Aorta (tissue), 5 donors: ENCODE results near the gene PEX14. TPM values are rescaled to one million over a fixed set of nuclear protein-coding genes. Genes with fewer than 3 reads are reported as not detected.

Experiments
- ATAC-seq: fragments of 200-7000 bp; cut with Tn5 transposase; one replicate; pipeline ENCODE4 v1.9.1; 2022; ENCODE audit warnings: moderate library complexity; ENCODE audit not compliant: low FRiP score
- DNase-seq, 2 donors: peaks; one replicate each; pipeline ENCODE4 v3.0.0-alpha.2; 2020
- H3K27ac ChIP-seq, 2 donors: one replicate each; pipeline ENCODE4 v1.5.1; 2013; ENCODE audit warnings: low read length in 2 of 2, mild to moderate bottlenecking in 2 of 2, moderate library complexity in 2 of 2, control low read depth in 1 of 2, inconsistent platforms in 1 of 2, low read depth in 1 of 2
- H3K27me3 ChIP-seq, 2 donors: one replicate each; pipeline ENCODE4 v1.6.1; 2013; ENCODE audit warnings: control low read depth in 1 of 2, low read length in 1 of 2, mild to moderate bottlenecking in 1 of 2, moderate library complexity in 1 of 2; ENCODE audit not compliant: insufficient read depth in 2 of 2, control insufficient read depth in 1 of 2
- H3K36me3 ChIP-seq, 2 donors: one replicate each; pipeline ENCODE4 v1.6.1; 2013; ENCODE audit warnings: control low read depth in 1 of 2, low read length in 1 of 2, mild to moderate bottlenecking in 1 of 2; ENCODE audit not compliant: insufficient read depth in 2 of 2, control insufficient read depth in 1 of 2
- H3K4me1 ChIP-seq, 2 donors: one replicate each; pipeline ENCODE4 v1.6.1; 2013; ENCODE audit warnings: low read length in 2 of 2, control low read depth in 1 of 2, mild to moderate bottlenecking in 1 of 2, moderate library complexity in 1 of 2; ENCODE audit not compliant: insufficient read depth in 2 of 2, control insufficient read depth in 1 of 2
- H3K4me3 ChIP-seq, 2 donors: one replicate each; pipeline ENCODE4 v1.5.1; 2013; ENCODE audit warnings: low read length in 2 of 2, control low read depth in 1 of 2, mild to moderate bottlenecking in 1 of 2
- H3K9me3 ChIP-seq: one replicate; pipeline ENCODE4 v1.6.1; 2013; ENCODE audit warnings: mild to moderate bottlenecking, low read length; ENCODE audit not compliant: control insufficient read depth
- WGBS, 2 donors: extraction: QIAGEN DNeasy Blood & Tissue Kit; methylation state at CpG; one replicate each; pipeline ENCODE4 v1.1.7; 2013; 5-methylcytosine and 5-hydroxymethylcytosine counted together
- intact Hi-C, 2 donors: fragments of 100-400 bp; cut with DNase I; formaldehyde crosslinking; loops; one replicate each; pipeline versions ENCODE4 v1.14.2 to v1.15.0; 2022
- polyA plus RNA-seq, 2 donors: library from polyadenylated mRNA; stranded (reverse); fragments of 200-250 nt; gene quantifications; one replicate each; pipeline ENCODE4 v1.2.3, GENCODE V29; 2013
- total RNA-seq, 2 donors: library from RNA; stranded (reverse); fragmentation: NEBNext Ultra II Directional; extraction: Animal tissue kit (Norgen Biotek cat#: 25700); gene quantifications; one replicate each; pipeline ENCODE4 v1.2.1, GENCODE V29; 2021
- donor health status: healthy with polysubstance abuse.
- donor health status: Bipolar disorder and iron deficiency.
- donor health status: DM: no; HTN: no; CAD: no.
- donor health status: DM: no; HTN: no; CAD: no.
- donor health status: DM: yes; HTN: yes; CAD: no.

The PEX14 gene
- total and polyA plus RNA-seq, 4 donors, result 4.5 to 16.9 (median 14.4) TPM

GRCh38 chr1:10479296-10479695, 4.5 kb downstream of the PEX14 start:
- no peak for ATAC-seq
- Histone ChIP-seq H3K27me3 (peaks cover 0 to 1% of the 10 kb centered on the region in 2 donors), H3K36me3 (no peaks in the 10 kb centered on the region), H3K4me3 (no peak overlapping the region), H3K27ac (no peak overlapping the region), H3K4me1 (peaks cover 0 to 5% of the 10 kb centered on the region in 2 donors), H3K9me3 (no peaks in the 10 kb centered on the region)
- DNase-seq, result no peak
- 79 to 82% methylated on average over 8 of the region's 8 CpGs for WGBS, 2 donors
- intact Hi-C loops, result no loop called here

- intact Hi-C loops, result no loop called here
- peaks cover 0 to 1% of the 10 kb centered on the region in 2 donors for H3K4me1 ChIP-seq
- no peak for DNase-seq
- H3K36me3 ChIP-seq, result peaks cover 0 to 1% of the 10 kb centered on the region in 2 donors
- peaks cover 0 to 1% of the 10 kb centered on the region in 2 donors for H3K27me3 ChIP-seq
- no peaks in the 10 kb centered on the region for H3K9me3 ChIP-seq
- no peak overlapping the region for H3K4me3 ChIP-seq
- no peak overlapping the region for H3K27ac ChIP-seq
- WGBS, 2 donors, result 89% methylated on average over 2 of the region's 2 CpGs
- ATAC-seq, result no peak
These were observed 5.9 kb downstream of the PEX14 start for GRCh38 chr1:10480614-10481013.

DNA sequence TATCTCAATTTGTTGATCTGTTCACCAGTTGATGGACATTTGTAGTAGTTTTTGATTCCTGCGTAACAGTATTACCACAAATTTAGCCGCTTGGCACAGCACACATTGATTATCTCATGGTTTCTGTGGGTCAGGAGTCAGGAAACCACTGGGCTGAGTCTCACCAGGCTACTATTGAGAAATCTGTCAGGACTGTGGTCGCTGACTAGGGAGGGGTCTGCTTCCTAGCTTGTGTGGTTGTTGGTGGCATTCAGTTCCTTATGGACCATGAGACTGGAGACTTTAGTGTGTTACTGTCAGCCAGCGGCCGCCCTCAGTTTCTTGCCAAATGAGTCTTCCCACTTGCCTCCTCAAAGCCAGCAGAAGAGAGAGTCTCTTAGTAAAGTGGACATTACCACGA, 9.8 kb downstream of the PEX14 start:
- DNase-seq (peak in 1 of 2 donors; percentile 54), ATAC-seq (no peak)
- H3K36me3 ChIP-seq, result peaks cover 0 to 1% of the 10 kb centered on the region in 2 donors
- no peak overlapping the region for H3K4me3 ChIP-seq
- no peaks in the 10 kb centered on the region for H3K4me1 ChIP-seq
- intact Hi-C loops, result no loop called here
- H3K27ac ChIP-seq, result no peak overlapping the region
- 92 to 94% methylated on average over 6 of the region's 6 CpGs for WGBS, 2 donors
- no peaks in the 10 kb centered on the region for H3K27me3 ChIP-seq
- no peaks in the 10 kb centered on the region for H3K9me3 ChIP-seq

- WGBS, 2 donors, result 54 to 70% methylated on average over 4 of the region's 4 CpGs
- DNase-seq (peak in 1 of 2 donors; percentile 2), ATAC-seq (no peak)
- Histone ChIP-seq H3K4me1 (no peaks in the 10 kb centered on the region), H3K4me3 (no peak overlapping the region), H3K9me3 (no peaks in the 10 kb centered on the region), H3K36me3 (peaks cover 0 to 1% of the 10 kb centered on the region in 2 donors), H3K27ac (no peak overlapping the region), H3K27me3 (no peaks in the 10 kb centered on the region)
- intact Hi-C loops, result loop anchor here (5.0 to 10.0 kb wide), 3 partner anchors 57 to 455 kb away; partner anchors contain the start of gene CENPS (in 1 of the 2)
These were observed 14.7 kb downstream of the PEX14 start for GRCh38 chr1:10489291-10490055.

DNA sequence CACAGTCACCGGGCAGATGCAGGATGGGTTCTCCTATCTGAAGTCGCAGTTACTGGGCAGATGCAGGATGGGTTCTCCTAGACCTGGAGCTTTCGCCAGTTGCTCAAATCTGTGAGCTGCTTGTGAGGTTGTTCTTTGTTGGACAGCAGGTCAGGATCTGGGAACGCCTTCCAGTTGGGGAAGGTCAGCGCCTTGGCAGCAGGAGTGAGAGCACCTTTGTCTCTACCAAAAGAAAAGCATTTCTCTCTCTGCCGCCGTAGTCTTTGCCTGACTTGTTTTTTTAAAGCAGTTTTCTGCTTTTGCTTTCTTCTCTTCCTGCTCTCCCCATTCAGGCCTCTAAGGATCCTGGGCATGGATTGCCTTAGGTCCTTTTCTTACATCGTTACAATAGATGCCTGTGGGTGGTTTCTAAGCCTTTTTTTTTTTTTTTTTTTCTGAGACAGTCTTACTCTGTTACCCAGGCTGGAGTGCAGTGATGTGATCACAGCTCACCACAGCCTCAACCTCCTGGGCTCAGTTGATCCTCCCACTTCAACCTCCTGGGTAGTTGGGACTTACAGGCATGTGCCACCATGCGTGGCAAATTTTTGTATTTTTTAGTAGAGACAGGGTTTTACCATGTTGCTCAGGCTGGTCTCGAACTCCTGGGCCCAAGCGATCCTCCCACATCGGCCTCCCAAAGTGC, 15.7 kb downstream of the PEX14 start:
- peak in 1 of 2 donors; percentile 15 for DNase-seq
- intact Hi-C loops, result loop anchor here (5.0 to 10.0 kb wide), 3 partner anchors 58 to 454 kb away; partner anchors contain the start of gene CENPS (in 1 of the 2)
- no peaks in the 10 kb centered on the region for H3K27me3 ChIP-seq
- 82 to 85% methylated on average over 12 of the region's 12 CpGs for WGBS, 2 donors
- H3K27ac ChIP-seq, result no peak overlapping the region
- no peaks in the 10 kb centered on the region for H3K36me3 ChIP-seq
- H3K4me3 ChIP-seq, result no peak overlapping the region
- H3K9me3 ChIP-seq, result no peaks in the 10 kb centered on the region
- ATAC-seq, result no peak
- no peaks in the 10 kb centered on the region for H3K4me1 ChIP-seq

DNA sequence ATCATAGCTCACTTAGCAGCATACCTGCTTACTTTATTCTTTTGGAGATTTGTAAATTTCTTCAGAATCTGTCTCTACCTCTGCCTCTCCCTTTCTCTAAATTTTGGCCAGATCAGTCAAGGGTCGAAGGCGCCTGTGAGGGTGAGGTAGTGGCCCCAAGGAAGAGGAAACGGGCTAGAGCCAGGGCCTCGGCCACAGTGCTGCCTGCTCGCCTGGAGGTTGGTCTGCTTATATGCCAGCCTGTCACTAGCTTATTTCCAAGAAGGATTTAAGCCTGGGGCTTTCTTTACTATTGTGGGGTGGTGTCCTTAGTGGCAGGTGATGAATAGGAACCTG, 19.6 kb downstream of the PEX14 start:
- no peak overlapping the region for H3K4me3 ChIP-seq
- H3K4me1 ChIP-seq, result no peaks in the 10 kb centered on the region
- no peaks in the 10 kb centered on the region for H3K27me3 ChIP-seq
- WGBS, 2 donors, result 80 to 85% methylated on average over 5 of the region's 5 CpGs
- intact Hi-C loops, result loop anchor here (1.0 to 10.0 kb wide), 4 partner anchors 62 to 450 kb away; partner anchors contain the start of gene CENPS (in 2 of the 2)
- no peak overlapping the region for H3K27ac ChIP-seq
- H3K9me3 ChIP-seq, result no peaks in the 10 kb centered on the region
- no peak for DNase-seq
- ATAC-seq, result peak; percentile 10
- H3K36me3 ChIP-seq, result no peaks in the 10 kb centered on the region

DNA sequence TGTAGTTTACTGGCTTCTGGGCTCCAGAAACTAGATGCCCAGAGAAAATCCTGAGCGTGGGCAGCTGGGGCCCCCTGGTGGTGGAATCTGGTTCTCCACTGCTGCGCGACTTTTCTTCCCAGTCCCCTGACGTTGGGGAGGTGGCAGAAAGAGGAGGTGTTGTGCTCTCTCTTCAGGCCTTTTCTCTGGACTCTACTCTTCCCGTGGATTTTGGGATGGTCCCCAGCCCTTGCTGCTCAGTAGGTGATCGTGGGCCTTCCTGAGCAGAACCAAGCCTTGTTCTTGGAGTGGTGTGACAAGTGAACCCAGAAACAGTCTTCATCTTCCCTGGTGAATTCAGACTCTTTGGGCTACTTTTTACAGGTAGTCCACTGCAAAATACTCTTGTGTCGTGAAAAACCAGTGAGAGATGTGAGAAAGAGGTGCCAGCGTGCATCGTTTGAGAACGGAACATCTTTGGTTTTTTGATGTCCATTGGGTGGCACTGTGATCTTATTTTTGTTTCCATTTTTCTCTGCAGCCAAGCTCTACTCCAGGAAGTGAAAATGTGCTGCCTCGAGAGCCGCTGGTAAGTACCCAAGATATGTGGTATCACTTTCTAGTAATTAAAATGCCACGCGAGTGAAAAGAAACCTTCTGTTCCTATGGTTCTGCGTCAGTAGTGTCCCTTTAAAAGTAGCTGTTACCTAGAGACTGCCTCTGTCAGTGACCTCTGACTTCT, 20.2 kb downstream of the PEX14 start:
- no peak overlapping the region for H3K27ac ChIP-seq

GRCh38 chr1:10495475-10495817, 20.7 kb downstream of the PEX14 start:
- no peaks in the 10 kb centered on the region for H3K27me3 ChIP-seq
- DNase-seq (no peak), ATAC-seq (no peak)
- no peak overlapping the region for H3K27ac ChIP-seq
- no peaks in the 10 kb centered on the region for H3K36me3 ChIP-seq
- 69 to 72% methylated on average over 10 of the region's 10 CpGs for WGBS, 2 donors
- H3K4me3 ChIP-seq, result no peak overlapping the region
- H3K4me1 ChIP-seq, result no peaks in the 10 kb centered on the region
- intact Hi-C loops, result loop anchor here in 1 of 2 donors (10.0 kb wide), 1 partner anchor 449 kb away; no protein-coding TSS in a partner anchor
- H3K9me3 ChIP-seq, result no peaks in the 10 kb centered on the region

More for the DNA sequence above, 20.2 kb downstream of the PEX14 start:
- intact Hi-C loops, result loop anchor here (1.0 to 10.0 kb wide), 4 partner anchors 63 to 450 kb away; partner anchors contain the start of gene CENPS (in 2 of the 2)
- Histone ChIP-seq H3K4me1 (no peaks in the 10 kb centered on the region), H3K4me3 (no peak overlapping the region), H3K9me3 (no peaks in the 10 kb centered on the region), H3K36me3 (no peaks in the 10 kb centered on the region), H3K27me3 (no peaks in the 10 kb centered on the region)
- DNase-seq (peak; percentile 78 to 93), ATAC-seq (peak; percentile 85)
- 1 to 3% methylated on average over 15 of the region's 15 CpGs for WGBS, 2 donors
